Smooth muscle cell (in vitro differentiated cells): ENCODE results near the gene PDRG1. TPM values are rescaled to one million over a fixed set of nuclear protein-coding genes. Genes with fewer than 3 reads are reported as not detected.

Source experiments
- DNase-seq: peaks from one replicate; lab custom pipeline; 2025; ENCODE audit not compliant: unreplicated experiment; lab: John Stamatoyannopoulos, UW
- H2AFZ ChIP-seq: fragments of 200-600 bp; sonication (generic); 2 replicates; pipeline ENCODE4 v1.6.0; 2016; ENCODE audit warnings: antibody characterized with exemption, low read depth, mild to moderate bottlenecking
- H3F3A ChIP-seq: fragments of 200-600 bp; sonication (generic); 2 replicates; pipeline ENCODE4 v1.6.0; 2017; ENCODE audit warnings: antibody characterized with exemption, low read depth
- H3K27ac ChIP-seq: fragments of 200-600 bp; sonication (generic); 2 replicates; pipeline ENCODE4 v1.5.1; 2016; ENCODE audit warnings: low read depth, mild to moderate bottlenecking
- H3K27me3 ChIP-seq: fragments of 200-600 bp; sonication (generic); 2 replicates; pipeline ENCODE4 v1.6.1; 2016; ENCODE audit warnings: low read depth, mild to moderate bottlenecking
- H3K36me3 ChIP-seq: fragments of 200-600 bp; sonication (generic); 2 replicates; pipeline ENCODE4 v1.5.1; 2016; ENCODE audit warnings: low read depth
- H3K4me1 ChIP-seq: fragments of 200-600 bp; sonication (generic); 2 replicates; pipeline ENCODE4 v1.5.1; 2016; ENCODE audit warnings: low read depth
- H3K4me2 ChIP-seq: fragments of 200-600 bp; sonication (generic); 2 replicates; pipeline ENCODE4 v1.6.0; 2016; ENCODE audit warnings: mild to moderate bottlenecking
- H3K4me3 ChIP-seq: fragments of 200-600 bp; sonication (generic); 2 replicates; pipeline ENCODE4 v1.5.1; 2016; ENCODE audit warnings: mild to moderate bottlenecking
- H3K79me2 ChIP-seq: fragments of 200-600 bp; sonication (generic); 2 replicates; pipeline ENCODE4 v1.6.0; 2016; ENCODE audit warnings: low read depth, mild to moderate bottlenecking
- H3K9ac ChIP-seq: fragments of 200-600 bp; sonication (generic); 2 replicates; pipeline ENCODE4 v1.6.0; 2016; ENCODE audit warnings: low read depth
- H3K9me3 ChIP-seq: fragments of 200-600 bp; sonication (generic); replicated peaks from 2 replicates; pipeline ENCODE4 v1.5.1; 2016; ENCODE audit warnings: low read depth
- H4K20me1 ChIP-seq: fragments of 200-600 bp; sonication (generic); 2 replicates; pipeline ENCODE4 v1.6.0; 2016; ENCODE audit warnings: low read depth
- CTCF ChIP-seq: fragments of 200-600 bp; sonication (generic); IDR thresholded peaks from 2 replicates; pipeline ENCODE4 v1.5.1; 2017; ENCODE audit warnings: borderline replicate concordance, mild to moderate bottlenecking, antibody characterized with exemption; ENCODE audit not compliant: insufficient read depth, poor library complexity, severe bottlenecking
- WGBS: methylation state at CpG from one replicate; pipeline ENCODE4 v1.1.7; 2016; ENCODE audit warnings: low lambda C conversion rate; 5-methylcytosine and 5-hydroxymethylcytosine counted together
- polyA plus RNA-seq: library from polyadenylated mRNA; unstranded; fragments of >200 nt; fragmentation: Nextera tagmentation; extraction: Ambion mirVana; gene quantifications from 2 replicates; pipeline ENCODE4 v1.2.1, GENCODE V29; 2016
- small RNA-seq: library from RNA; depleted of rRNA; stranded (forward); fragments of <200 nt; gene quantifications from one replicate; pipeline ENCODE3, GENCODE V24; 2014
- total RNA-seq: library from RNA; depleted of rRNA; stranded (reverse); fragments of >200 nt; gene quantifications from 2 replicates; pipeline ENCODE4 v1.2.3, GENCODE V29; 2014

Gene PDRG1
- total and polyA plus RNA-seq, 2 experiments from 2014 or later: 8.1 to 30.3 TPM

- no peak overlapping the region for H3K4me2 ChIP-seq
Observed at GRCh38 chr20:31894980-31895675, 56.7 kb downstream of the PDRG1 start.

More at GRCh38 chr20:31894980-31895675, 56.7 kb downstream of the PDRG1 start:
- no peak overlapping the region for H3K9ac ChIP-seq
- H3K27ac ChIP-seq: no peak overlapping the region
- no peak overlapping the region for H2AFZ ChIP-seq
- no peak for TF ChIP-seq CTCF
- H3K79me2 ChIP-seq: no peaks in the 10 kb centered on the region
- H3K36me3 ChIP-seq: no peaks in the 10 kb centered on the region
- H4K20me1 ChIP-seq: no peaks in the 10 kb centered on the region
- no peaks in the 10 kb centered on the region for H3K9me3 ChIP-seq
- H3F3A ChIP-seq: no peaks in the 10 kb centered on the region
- no peak for DNase-seq
- WGBS: 80% methylated on average over 8 of the region's 8 CpGs
- no peak overlapping the region for H3K4me3 ChIP-seq
- peaks cover 6% of the 10 kb centered on the region for H3K27me3 ChIP-seq
- H3K4me1 ChIP-seq: no peaks in the 10 kb centered on the region

Small RNA genes within 50 kb of the gene (small RNA-seq; reads per million reads assigned to genes)
- not detected for gene RNU1-94P

Other genes with a start within 250 kb of the PDRG1 start
- gene BCL2L1, start 229.2 kb downstream of the PDRG1 start, total RNA-seq: 35.5 and 47.0 TPM in 2 replicates
- 24.8 and 41.1 TPM in 2 replicates for gene BCL2L1, start 229.2 kb downstream of the PDRG1 start, polyA plus RNA-seq
- 24.5 and 28.3 TPM in 2 replicates for gene TPX2, start 212.8 kb downstream of the PDRG1 start, total RNA-seq
- gene TPX2, start 212.8 kb downstream of the PDRG1 start, polyA plus RNA-seq: 18.7 and 21.7 TPM in 2 replicates
- 0.09 and 0.54 TPM in 2 replicates for gene MYLK2, start 132.7 kb downstream of the PDRG1 start, total RNA-seq
- 0.22 TPM in 1 of 2 replicates, not detected in the other for gene MYLK2, start 132.7 kb downstream of the PDRG1 start, polyA plus RNA-seq
- gene FOXS1, start 106.4 kb downstream of the PDRG1 start, total RNA-seq: 0.09 and 2.6 TPM in 2 replicates
- 2.1 and 3.3 TPM in 2 replicates for gene FOXS1, start 106.4 kb downstream of the PDRG1 start, polyA plus RNA-seq
- 10.2 and 13.6 TPM in 2 replicates for gene DUSP15, start 81.5 kb downstream of the PDRG1 start, total RNA-seq
- gene DUSP15, start 81.5 kb downstream of the PDRG1 start, polyA plus RNA-seq: 3.7 and 6.2 TPM in 2 replicates
- not detected in 2 replicates for gene TTLL9, start 81.4 kb downstream of the PDRG1 start, total RNA-seq
- gene TTLL9, start 81.4 kb downstream of the PDRG1 start, polyA plus RNA-seq: 0.13 and 0.18 TPM in 2 replicates
- gene XKR7, start 16.1 kb upstream of the PDRG1 start, total RNA-seq: not detected in 2 replicates
- not detected in 2 replicates for gene XKR7, start 16.1 kb upstream of the PDRG1 start, polyA plus RNA-seq
- 0.27 TPM in 1 of 2 replicates, not detected in the other for gene CCM2L, start 58.4 kb upstream of the PDRG1 start, total RNA-seq
- 0.27 TPM in 1 of 2 replicates, not detected in the other for gene CCM2L, start 58.4 kb upstream of the PDRG1 start, polyA plus RNA-seq
- gene HCK, start 100.2 kb upstream of the PDRG1 start, total RNA-seq: 2.0 and 2.5 TPM in 2 replicates
- gene HCK, start 100.2 kb upstream of the PDRG1 start, polyA plus RNA-seq: 2.1 and 2.4 TPM in 2 replicates
- 59.2 and 75.8 TPM in 2 replicates for gene TM9SF4, start 157.7 kb upstream of the PDRG1 start, total RNA-seq
- gene TM9SF4, start 157.7 kb upstream of the PDRG1 start, polyA plus RNA-seq: 73.9 and 90.2 TPM in 2 replicates